Spleen (tissue), 7 donors: ENCODE results near the gene HHAT.

Source experiments
- CTCF ChIP-seq, 11 experiments: fragments of 200-600 bp in 7 of 11; fragments of 450-650 bp in 4 of 11; sonication (generic) in 4 of 11; IDR thresholded peaks in 8 of 11; conservative IDR thresholded peaks in 3 of 11; 1 replicate in 7 of 11; 2 replicates in 4 of 11; pipeline versions ENCODE4 v1.4.0 to v1.8.0; 2016 to 2021; ENCODE audit warnings: antibody characterized with exemption in 11 of 11, inconsistent platforms in 4 of 11, mild to moderate bottlenecking in 1 of 11
- POLR2A ChIP-seq, 3 donors: fragments of 450-650 bp; IDR thresholded peaks; one replicate each; pipeline ENCODE4 v1.5.1; 2017; ENCODE audit warnings: antibody characterized with exemption in 3 of 3, mild to moderate bottlenecking in 1 of 3
- POLR2AphosphoS5 ChIP-seq, 3 donors: sonication (generic); formaldehyde crosslinking; IDR thresholded peaks; one replicate each; pipeline ENCODE4 v1.5.1; 2017; ENCODE audit warnings: antibody characterized with exemption in 3 of 3
- donor health status: DM: no; HTN: no; CAD: no; lungs with moderate emphysema.
- donor health status: DM: no; HTN: no; CAD: no.
- donor health status: DM: no; HTN: no; CAD: no.

- TF ChIP-seq CTCF (IDR thresholded peaks at IDR 0.05 in 8 of 11, conservative IDR thresholded peaks at IDR 0.05 in 3 of 11) (no peak), POLR2A (IDR thresholded peaks at IDR 0.05) (no peak), POLR2AphosphoS5 (IDR thresholded peaks at IDR 0.05) (no peak)
These were observed 35.5 kb upstream of the HHAT start for GRCh38 chr1:210293171-210293607.
